ENCODE measurements around the gene PIM3.

PIM3 gene

GRCh38 chr22:49992921-49993648 lies 32.5 kb downstream of the PIM3 start:
- H3K4me1 Mint-ChIP-seq = peaks cover 19% of the 10 kb centered on the region
- peak; percentile 65 to 71 for DNase-seq
- peaks cover 18 to 29% of the 10 kb centered on the region in 2 donors for H3K9me3 Mint-ChIP-seq
- no peak overlapping the region for H3K4me3 Mint-ChIP-seq
- peaks cover 1% of the 10 kb centered on the region for H3K27me3 Mint-ChIP-seq
- peak; percentile 93 for ATAC-seq
- H3K27ac Mint-ChIP-seq = no peak overlapping the region

GRCh38 chr22:49993649-49994360 lies 33.2 kb downstream of the PIM3 start:
- H3K27me3 Mint-ChIP-seq = peaks cover 8% of the 10 kb centered on the region
- H3K4me3 Mint-ChIP-seq = no peak overlapping the region
- H3K9me3 Mint-ChIP-seq = peaks cover 18 to 29% of the 10 kb centered on the region in 2 donors
- DNase-seq (no peak), ATAC-seq (peak; percentile 11)
- no peak overlapping the region for H3K27ac Mint-ChIP-seq
- H3K4me1 Mint-ChIP-seq = peaks cover 26% of the 10 kb centered on the region

- H3K27ac Mint-ChIP-seq = peak overlapping the region in 1 of 2 donors; percentile 89
- peaks cover 9% of the 10 kb centered on the region for H3K27me3 Mint-ChIP-seq
- peaks cover 18 to 25% of the 10 kb centered on the region in 2 donors for H3K9me3 Mint-ChIP-seq
- H3K4me3 Mint-ChIP-seq = no peak overlapping the region
- DNase-seq = no peak
- H3K4me1 Mint-ChIP-seq = peaks cover 31% of the 10 kb centered on the region
- ATAC-seq = no peak
Measured at GRCh38 chr22:49994361-49995040, 33.9 kb downstream of the PIM3 start.

GRCh38 chr22:49995041-49995360 lies 34.4 kb downstream of the PIM3 start:
- Mint-ChIP-seq H3K4me1 (peaks cover 31% of the 10 kb centered on the region), H3K4me3 (no peak overlapping the region), H3K9me3 (peaks cover 18 to 20% of the 10 kb centered on the region in 2 donors), H3K27me3 (peaks cover 9% of the 10 kb centered on the region), H3K27ac (peak overlapping the region in 1 of 2 donors; percentile 89)
- no peak for DNase-seq
- ATAC-seq = no peak

GRCh38 chr22:49995361-49996118 lies 35.0 kb downstream of the PIM3 start:
- H3K4me3 Mint-ChIP-seq = no peak overlapping the region
- H3K27me3 Mint-ChIP-seq = peaks cover 10% of the 10 kb centered on the region
- H3K9me3 Mint-ChIP-seq = peaks cover 14 to 15% of the 10 kb centered on the region in 2 donors
- peaks cover 31% of the 10 kb centered on the region for H3K4me1 Mint-ChIP-seq
- DNase-seq = peak in 1 of 2 donors; percentile 5
- no peak for ATAC-seq
- H3K27ac Mint-ChIP-seq = peak overlapping the region in 1 of 2 donors; percentile 89

- ATAC-seq = no peak
- peaks cover 8 to 9% of the 10 kb centered on the region in 2 donors for H3K9me3 Mint-ChIP-seq
- H3K4me3 Mint-ChIP-seq = no peak overlapping the region
- no peak for DNase-seq
- H3K27me3 Mint-ChIP-seq = peaks cover 15% of the 10 kb centered on the region
- H3K27ac Mint-ChIP-seq = no peak overlapping the region
- H3K4me1 Mint-ChIP-seq = peaks cover 31% of the 10 kb centered on the region
Measured at GRCh38 chr22:49996119-49996517, 35.5 kb downstream of the PIM3 start.

GRCh38 chr22:49996518-49997250 lies 36.1 kb downstream of the PIM3 start:
- peaks cover 2 to 4% of the 10 kb centered on the region in 2 donors for H3K9me3 Mint-ChIP-seq
- H3K27ac Mint-ChIP-seq = no peak overlapping the region
- peaks cover 31% of the 10 kb centered on the region for H3K4me1 Mint-ChIP-seq
- DNase-seq = no peak
- H3K4me3 Mint-ChIP-seq = no peak overlapping the region
- no peak for ATAC-seq
- H3K27me3 Mint-ChIP-seq = peaks cover 18% of the 10 kb centered on the region

- H3K27me3 Mint-ChIP-seq = peaks cover 18% of the 10 kb centered on the region
- peak in 1 of 2 donors; percentile 10 for DNase-seq
- no peak for ATAC-seq
Measured at GRCh38 chr22:49997251-49997599, 36.7 kb downstream of the PIM3 start.

GRCh38 chr22:49997932-49998717 lies 37.6 kb downstream of the PIM3 start:
- no peaks in the 10 kb centered on the region for H3K9me3 Mint-ChIP-seq
- H3K4me1 Mint-ChIP-seq = peaks cover 26% of the 10 kb centered on the region
- H3K27me3 Mint-ChIP-seq = peaks cover 18% of the 10 kb centered on the region

More at GRCh38 chr22:49997251-49997599, 36.7 kb downstream of the PIM3 start:
- peaks cover 31% of the 10 kb centered on the region for H3K4me1 Mint-ChIP-seq
- no peak overlapping the region for H3K4me3 Mint-ChIP-seq
- H3K27ac Mint-ChIP-seq = no peak overlapping the region
- H3K9me3 Mint-ChIP-seq = no peaks in the 10 kb centered on the region

GRCh38 chr22:49998718-49999062 lies 38.1 kb downstream of the PIM3 start:
- H3K27me3 Mint-ChIP-seq = peaks cover 18% of the 10 kb centered on the region
- peak; percentile 5 for ATAC-seq
- H3K9me3 Mint-ChIP-seq = no peaks in the 10 kb centered on the region
- H3K4me1 Mint-ChIP-seq = peaks cover 20% of the 10 kb centered on the region
- H3K4me3 Mint-ChIP-seq = no peak overlapping the region
- H3K27ac Mint-ChIP-seq = no peak overlapping the region
- peak in 1 of 2 donors; percentile 4 for DNase-seq

More at GRCh38 chr22:49997932-49998717, 37.6 kb downstream of the PIM3 start:
- ATAC-seq (peak; percentile 2), DNase-seq (no peak)
- Mint-ChIP-seq H3K4me3 (no peak overlapping the region), H3K27ac (no peak overlapping the region)

GRCh38 chr22:49999063-49999945 lies 38.7 kb downstream of the PIM3 start:
- Mint-ChIP-seq H3K9me3 (no peaks in the 10 kb centered on the region), H3K27ac (no peak overlapping the region), H3K27me3 (peaks cover 18% of the 10 kb centered on the region), H3K4me3 (no peak overlapping the region), H3K4me1 (peaks cover 14% of the 10 kb centered on the region)
- peak in 1 of 2 donors; percentile 7 for DNase-seq
- ATAC-seq = peak; percentile 7

GRCh38 chr22:49999946-50000586 lies 39.5 kb downstream of the PIM3 start:
- Mint-ChIP-seq H3K4me1 (peaks cover 18% of the 10 kb centered on the region), H3K4me3 (no peak overlapping the region), H3K9me3 (no peaks in the 10 kb centered on the region), H3K27ac (no peak overlapping the region), H3K27me3 (peaks cover 21% of the 10 kb centered on the region)
- no peak for DNase-seq
- peak; percentile 10 for ATAC-seq

All from stimulated activated naive CD8-positive, alpha-beta T cell treated with anti-CD3 and anti-CD28 coated beads, Interleukin-15, amount 100 ng/mL, for 72 hours (primary cell).